H9 (cell line): ENCODE measurements around the gene MYO1E. TPM values are rescaled to one million over a fixed set of nuclear protein-coding genes. Genes with fewer than 3 reads are reported as not detected.

Experiments
- DNase-seq: peaks from one replicate; pipeline ENCODE4 v3.0.0-alpha.2; 2017
- H2AFZ ChIP-seq: one replicate; pipeline ENCODE4 v1.6.1; 2013; ENCODE audit warnings: mild to moderate bottlenecking, low read length, control low read depth, moderate library complexity
- H2AK5ac ChIP-seq: 2 replicates; pipeline ENCODE4 v1.6.1; 2013; ENCODE audit warnings: low read length, control low read depth, mixed read lengths; ENCODE audit not compliant: insufficient read length
- H2BK120ac ChIP-seq: one replicate; pipeline ENCODE4 v1.6.1; 2013; ENCODE audit warnings: low read depth, mild to moderate bottlenecking, low read length, control low read depth, inconsistent platforms; ENCODE audit not compliant: poor library complexity, severe bottlenecking
- H2BK12ac ChIP-seq: 2 replicates; pipeline ENCODE4 v1.6.1; 2013; ENCODE audit warnings: low read length, control low read depth, mixed read lengths, low read depth; ENCODE audit not compliant: insufficient read length
- H2BK15ac ChIP-seq: 2 replicates; pipeline ENCODE4 v1.6.1; 2013; ENCODE audit warnings: low read depth, low read length, control low read depth
- H2BK20ac ChIP-seq: one replicate; pipeline ENCODE4 v1.6.1; 2013; ENCODE audit warnings: low read depth, mild to moderate bottlenecking, low read length, control low read depth, inconsistent platforms; ENCODE audit not compliant: poor library complexity, severe bottlenecking
- H2BK5ac ChIP-seq: 2 replicates; pipeline ENCODE4 v1.6.1; 2013; ENCODE audit warnings: low read length, control low read depth, mixed read lengths; ENCODE audit not compliant: insufficient read length
- H3K14ac ChIP-seq: 2 replicates; pipeline ENCODE4 v1.6.1; 2013; ENCODE audit warnings: low read length, control low read depth; ENCODE audit not compliant: insufficient read depth
- H3K18ac ChIP-seq: 2 replicates; pipeline ENCODE4 v1.6.1; 2013; ENCODE audit warnings: low read depth, mild to moderate bottlenecking, mixed read lengths, low read length, control low read depth; ENCODE audit not compliant: insufficient read length
- H3K23ac ChIP-seq: 2 replicates; pipeline ENCODE4 v1.6.1; 2013; ENCODE audit warnings: low read length, control low read depth, mixed read lengths, low read depth; ENCODE audit not compliant: insufficient read length
- H3K23me2 ChIP-seq: 2 replicates; pipeline ENCODE4 v1.6.1; 2013; ENCODE audit warnings: low read depth, mild to moderate bottlenecking, mixed read lengths, low read length, control low read depth; ENCODE audit not compliant: insufficient read length, poor library complexity, severe bottlenecking
- H3K27ac ChIP-seq: 2 replicates; pipeline ENCODE4 v1.5.1; 2013; ENCODE audit warnings: low read length, control low read depth, mixed read lengths, low read depth; ENCODE audit not compliant: insufficient read length
- H3K27me3 ChIP-seq: 2 replicates; pipeline ENCODE4 v1.6.1; 2013; ENCODE audit warnings: low read length, control low read depth, inconsistent platforms; ENCODE audit not compliant: insufficient read depth
- H3K4ac ChIP-seq: 2 replicates; pipeline ENCODE4 v1.6.1; 2013; ENCODE audit warnings: low read depth, mild to moderate bottlenecking, control low read depth, inconsistent platforms, low read length, moderate library complexity
- H3K4me1 ChIP-seq: 2 replicates; pipeline ENCODE4 v1.6.1; 2013; ENCODE audit warnings: low read length, control low read depth, inconsistent platforms; ENCODE audit not compliant: insufficient read depth
- H3K4me2 ChIP-seq: 2 replicates; pipeline ENCODE4 v1.6.1; 2013; ENCODE audit warnings: low read length, control low read depth, mixed read lengths; ENCODE audit not compliant: insufficient read length, insufficient read depth
- H3K56ac ChIP-seq: 2 replicates; pipeline ENCODE4 v1.6.1; 2013; ENCODE audit warnings: low read depth, mild to moderate bottlenecking, mixed read lengths, low read length, control low read depth; ENCODE audit not compliant: insufficient read length
- H3K79me1 ChIP-seq: 2 replicates; pipeline ENCODE4 v1.6.1; 2013; ENCODE audit warnings: low read depth, mild to moderate bottlenecking, moderate library complexity, low read length, control low read depth, inconsistent platforms; ENCODE audit not compliant: insufficient read depth, poor library complexity, severe bottlenecking
- H3K79me2 ChIP-seq: 2 replicates; pipeline ENCODE4 v1.6.1; 2013; ENCODE audit warnings: low read length, control low read depth, inconsistent platforms; ENCODE audit not compliant: insufficient read depth
- H3K9ac ChIP-seq: 2 replicates; pipeline ENCODE4 v1.6.1; 2013; ENCODE audit warnings: low read length, control low read depth, mixed read lengths; ENCODE audit not compliant: insufficient read length; ENCODE audit errors: extremely low read depth
- H3K9me3 ChIP-seq: one replicate; pipeline ENCODE4 v1.6.1; 2013; ENCODE audit warnings: low read depth, low read length, inconsistent platforms; ENCODE audit not compliant: control insufficient read depth
- H3T11ph ChIP-seq: one replicate; pipeline ENCODE4 v1.6.1; 2013; ENCODE audit warnings: mild to moderate bottlenecking, low read length, control low read depth, inconsistent platforms
- H4K20me1 ChIP-seq: one replicate; pipeline ENCODE4 v1.6.1; 2013; ENCODE audit not compliant: control insufficient read depth, insufficient read length, insufficient read depth
- H4K5ac ChIP-seq: 2 replicates; pipeline ENCODE4 v1.6.1; 2013; ENCODE audit warnings: low read depth, mild to moderate bottlenecking, mixed read lengths, low read length, control low read depth; ENCODE audit not compliant: insufficient read length
- H4K8ac ChIP-seq: replicated peaks from 2 replicates; pipeline ENCODE4 v1.6.1; 2013; ENCODE audit warnings: low read length, control low read depth, mixed read lengths, low read depth; ENCODE audit not compliant: insufficient read length
- H4K91ac ChIP-seq: 2 replicates; pipeline ENCODE4 v1.6.1; 2013; ENCODE audit warnings: low read depth, mild to moderate bottlenecking, moderate library complexity, mixed read lengths, low read length, control low read depth; ENCODE audit not compliant: insufficient read length
- H3K27ac Mint-ChIP-seq, 3 experiments: 2 replicates in 2 of 3; 3 replicates in 1 of 3; pipeline ENCODE4 v1.8.0; 2020 to 2021; ENCODE audit warnings: mixed read lengths in 3 of 3, mild to moderate bottlenecking in 1 of 3, moderate library complexity in 1 of 3
- H3K27me3 Mint-ChIP-seq: 2 replicates; pipeline ENCODE4 v1.8.0; 2021; ENCODE audit warnings: low read depth, mild to moderate bottlenecking, moderate library complexity, mixed read lengths
- H3K36me3 Mint-ChIP-seq, 3 experiments: 2 replicates in 2 of 3; 3 replicates in 1 of 3; pipeline ENCODE4 v1.8.0; 2020 to 2021; ENCODE audit warnings: low read depth in 3 of 3, mixed read lengths in 3 of 3; ENCODE audit not compliant: insufficient read depth in 1 of 3
- H3K4me1 Mint-ChIP-seq, 2 experiments: 2 replicates each; pipeline ENCODE4 v1.8.0; 2020; ENCODE audit warnings: mixed read lengths in 2 of 2
- H3K4me3 Mint-ChIP-seq, 2 experiments: 2 replicates in 1 of 2; 3 replicates in 1 of 2; pipeline ENCODE4 v1.8.0; 2020 to 2021; ENCODE audit warnings: mild to moderate bottlenecking in 2 of 2, mixed read lengths in 2 of 2, moderate library complexity in 1 of 2
- H3K9me3 Mint-ChIP-seq, 2 experiments: 2 replicates in 1 of 2; 3 replicates in 1 of 2; pipeline ENCODE4 v1.8.0; 2020; ENCODE audit warnings: mild to moderate bottlenecking in 2 of 2, mixed read lengths in 2 of 2, moderate library complexity in 1 of 2
- WGBS: extraction: QIAGEN DNeasy Blood & Tissue Kit; methylation state at CpG from one replicate; pipeline ENCODE4 v1.1.7; 2013; ENCODE audit warnings: missing lambda C conversion rate, low lambda C conversion rate, mixed read lengths; ENCODE audit not compliant: insufficient read length; ENCODE audit errors: extremely low coverage; 5-methylcytosine and 5-hydroxymethylcytosine counted together
- total RNA-seq: library from RNA; stranded (reverse); gene quantifications from 2 replicates; pipeline ENCODE4 v1.2.1, GENCODE V29; 2021
- TF ChIP-seq, protein P1 (sequence below): fragments of 200-600 bp; sonication (generic); conservative IDR thresholded peaks from 3 replicates; pipeline ENCODE4 v1.8.0; 2021; ENCODE audit warnings: antibody characterized with exemption, mild to moderate bottlenecking

MYO1E gene
- total RNA-seq, 1 experiment from 2014 or later = 235 TPM

- no peaks in the 10 kb centered on the region for H3K23me2 ChIP-seq
- H3K9ac ChIP-seq = no peak overlapping the region
- no peak overlapping the region for H4K5ac ChIP-seq
- H2BK5ac ChIP-seq = no peak overlapping the region
- Mint-ChIP-seq H3K9me3 (no peaks in the 10 kb centered on the region), H3K36me3 (peaks cover 11 to 72% (median 61%) of the 10 kb centered on the region in 3 experiments; a peak in 6 of 7 replicates), H3K27me3 (no peaks in the 10 kb centered on the region), H3K4me1 (peaks cover 0 to 3% of the 10 kb centered on the region in 2 experiments; a peak in 1 of 4 replicates), H3K27ac (peak overlapping the region in 1 of 3 experiments; percentile 85; a peak in 2 of 7 replicates), H3K4me3 (no peak overlapping the region)
- WGBS = no CpG with 5 or more reads among the region's 3 CpGs
- H3K4ac ChIP-seq = no peak overlapping the region
- H4K91ac ChIP-seq = no peak overlapping the region
- no peak overlapping the region for H3K18ac ChIP-seq
- no peaks in the 10 kb centered on the region for H4K20me1 ChIP-seq
- no peak overlapping the region for H3K4me2 ChIP-seq
- no peak overlapping the region for H4K8ac ChIP-seq
- H3K9me3 ChIP-seq = no peaks in the 10 kb centered on the region
- no peaks in the 10 kb centered on the region for H3K79me1 ChIP-seq
- no peak overlapping the region for H2BK15ac ChIP-seq
- H3K56ac ChIP-seq = no peak overlapping the region
- H3K79me2 ChIP-seq = no peaks in the 10 kb centered on the region
- no peaks in the 10 kb centered on the region for H3K4me1 ChIP-seq
- H2BK12ac ChIP-seq = no peak overlapping the region
- no peak overlapping the region for H3K27ac ChIP-seq
- DNase-seq = no peak
- H2BK120ac ChIP-seq = no peak overlapping the region
- no peak overlapping the region for H3K23ac ChIP-seq
- no peak overlapping the region for H3T11ph ChIP-seq
- H2AFZ ChIP-seq = no peak overlapping the region
- TF ChIP-seq, protein P1, sequence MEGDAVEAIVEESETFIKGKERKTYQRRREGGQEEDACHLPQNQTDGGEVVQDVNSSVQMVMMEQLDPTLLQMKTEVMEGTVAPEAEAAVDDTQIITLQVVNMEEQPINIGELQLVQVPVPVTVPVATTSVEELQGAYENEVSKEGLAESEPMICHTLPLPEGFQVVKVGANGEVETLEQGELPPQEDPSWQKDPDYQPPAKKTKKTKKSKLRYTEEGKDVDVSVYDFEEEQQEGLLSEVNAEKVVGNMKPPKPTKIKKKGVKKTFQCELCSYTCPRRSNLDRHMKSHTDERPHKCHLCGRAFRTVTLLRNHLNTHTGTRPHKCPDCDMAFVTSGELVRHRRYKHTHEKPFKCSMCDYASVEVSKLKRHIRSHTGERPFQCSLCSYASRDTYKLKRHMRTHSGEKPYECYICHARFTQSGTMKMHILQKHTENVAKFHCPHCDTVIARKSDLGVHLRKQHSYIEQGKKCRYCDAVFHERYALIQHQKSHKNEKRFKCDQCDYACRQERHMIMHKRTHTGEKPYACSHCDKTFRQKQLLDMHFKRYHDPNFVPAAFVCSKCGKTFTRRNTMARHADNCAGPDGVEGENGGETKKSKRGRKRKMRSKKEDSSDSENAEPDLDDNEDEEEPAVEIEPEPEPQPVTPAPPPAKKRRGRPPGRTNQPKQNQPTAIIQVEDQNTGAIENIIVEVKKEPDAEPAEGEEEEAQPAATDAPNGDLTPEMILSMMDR = no peak
- no peak overlapping the region for H3K14ac ChIP-seq
- H2BK20ac ChIP-seq = no peak overlapping the region
- H2AK5ac ChIP-seq = no peak overlapping the region
- no peaks in the 10 kb centered on the region for H3K27me3 ChIP-seq
These were observed 148.9 kb downstream of the MYO1E start for GRCh38 chr15:59223736-59224135.
